Metanephros (tissue), 1 donor: Measurements from ENCODE around the gene CPEB4. TPM values are rescaled to one million over a fixed set of nuclear protein-coding genes. Genes with fewer than 3 reads are reported as not detected.

Experiments used
- total RNA-seq: library from RNA; depleted of rRNA; stranded (reverse); fragments of >200 nt; gene quantifications from one replicate; pipeline ENCODE4 v1.2.3, GENCODE V29; 2014

The CPEB4 gene
- total RNA-seq = 52.9 TPM

DNA sequence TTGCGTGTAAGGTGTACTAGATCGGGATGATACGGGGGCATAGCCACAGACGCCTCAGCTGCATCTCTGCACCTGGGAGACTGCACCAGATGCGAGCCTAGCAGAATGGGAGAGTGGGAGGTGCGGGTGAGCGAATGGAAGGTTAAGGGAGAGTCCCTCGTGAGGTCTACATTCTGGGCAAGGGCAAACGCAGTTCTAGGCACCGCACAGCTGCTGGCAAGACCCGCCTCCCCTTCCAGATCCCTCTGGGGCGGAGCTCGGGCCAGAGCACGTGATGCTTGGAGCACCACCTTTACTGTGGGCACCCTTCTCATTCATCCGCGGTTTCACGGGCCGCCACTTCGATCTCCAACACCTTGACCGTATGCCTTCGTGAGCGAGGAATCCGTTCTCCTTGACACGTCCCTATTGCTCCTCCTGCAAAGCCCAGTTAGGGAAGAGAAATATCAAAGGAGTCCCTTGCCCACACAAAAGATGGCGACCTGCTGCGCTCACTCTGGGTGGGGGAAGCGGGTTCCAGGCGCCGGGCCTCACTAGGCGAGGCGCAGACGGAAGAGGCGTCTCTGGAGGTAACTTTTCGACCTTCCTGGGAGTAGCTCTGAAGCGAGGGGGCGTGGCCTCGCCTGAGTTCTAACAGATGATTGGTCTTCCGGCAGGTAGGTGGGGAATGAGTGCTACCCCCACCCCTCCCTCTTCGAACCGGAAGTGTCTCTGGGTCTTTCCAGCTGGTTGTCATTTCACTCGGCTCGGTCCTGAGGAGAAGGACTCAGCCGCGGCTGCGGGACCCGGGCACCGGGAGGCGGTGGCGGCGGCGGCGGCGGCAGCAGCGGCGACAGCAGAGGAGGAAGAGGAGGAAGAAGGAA is at the start of gene CPEB4:
Gene CPEB4 (plus strand): TSS at position 740 of the 863 bp plus-strand sequence. CDS start 1,385 bp downstream, outside the sequence.

DNA sequence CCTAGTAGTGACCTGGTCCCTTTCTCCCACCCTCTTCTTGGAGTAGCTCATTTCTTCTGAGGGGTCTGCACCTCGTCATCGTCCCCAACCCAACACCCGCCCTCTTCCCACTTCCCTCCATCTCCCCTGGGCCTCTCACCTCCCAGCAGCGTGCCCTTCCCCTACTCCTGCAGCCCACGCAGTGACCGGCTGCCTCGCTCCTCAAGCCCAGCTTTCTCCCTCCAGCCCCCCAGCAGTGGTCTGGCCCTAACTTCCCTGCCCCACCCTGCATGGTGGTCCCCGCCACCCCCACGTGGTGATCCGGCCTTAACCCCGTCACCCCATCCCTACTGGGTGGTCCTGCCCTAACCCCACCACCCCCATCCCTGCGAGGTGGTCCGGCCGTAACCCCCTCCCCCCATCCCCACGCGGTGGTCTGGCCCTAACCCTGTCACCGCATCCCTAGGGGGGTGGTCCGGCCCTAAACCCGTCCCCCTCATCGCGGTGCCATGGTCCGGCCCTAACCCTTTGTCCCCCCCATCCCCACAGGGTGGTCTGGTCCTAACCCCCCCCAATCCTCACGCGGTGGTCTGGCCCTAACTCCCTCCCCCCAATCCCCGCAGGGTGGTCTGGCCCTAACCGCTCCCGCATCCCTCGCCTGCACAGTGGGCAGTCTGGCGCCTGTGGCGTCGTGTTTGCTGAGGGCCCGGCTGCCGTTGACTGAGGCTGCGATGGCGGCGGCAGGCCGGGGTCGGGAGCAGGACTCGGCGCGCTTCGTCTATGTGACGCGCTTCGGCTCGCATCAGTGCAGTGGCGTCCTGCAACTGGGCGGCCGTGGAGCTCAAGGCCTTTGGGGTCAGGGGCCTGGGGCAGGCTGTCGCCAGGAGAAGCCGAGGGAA is 100.6 kb downstream of the CPEB4 start, which contains the start of gene C5orf47:
Gene C5orf47 (plus strand): TSS at position 617 of the 878 bp plus-strand sequence. CDS start 94 bp downstream, at position 711.

Other genes starting within 250 kb of the CPEB4 start
- gene C5orf47, start 100.8 kb downstream of the CPEB4 start, total RNA-seq = 0.06 TPM
- 0.76 TPM for gene NSG2, start 157.4 kb downstream of the CPEB4 start, total RNA-seq